ENCODE measurements around the gene MC3R.
"Not testable (repeated sequence)": the region's sequence is repeated elsewhere in the genome, so short reads cannot be mapped to it uniquely, and the experiment has no call there.

The MC3R gene

DNA sequence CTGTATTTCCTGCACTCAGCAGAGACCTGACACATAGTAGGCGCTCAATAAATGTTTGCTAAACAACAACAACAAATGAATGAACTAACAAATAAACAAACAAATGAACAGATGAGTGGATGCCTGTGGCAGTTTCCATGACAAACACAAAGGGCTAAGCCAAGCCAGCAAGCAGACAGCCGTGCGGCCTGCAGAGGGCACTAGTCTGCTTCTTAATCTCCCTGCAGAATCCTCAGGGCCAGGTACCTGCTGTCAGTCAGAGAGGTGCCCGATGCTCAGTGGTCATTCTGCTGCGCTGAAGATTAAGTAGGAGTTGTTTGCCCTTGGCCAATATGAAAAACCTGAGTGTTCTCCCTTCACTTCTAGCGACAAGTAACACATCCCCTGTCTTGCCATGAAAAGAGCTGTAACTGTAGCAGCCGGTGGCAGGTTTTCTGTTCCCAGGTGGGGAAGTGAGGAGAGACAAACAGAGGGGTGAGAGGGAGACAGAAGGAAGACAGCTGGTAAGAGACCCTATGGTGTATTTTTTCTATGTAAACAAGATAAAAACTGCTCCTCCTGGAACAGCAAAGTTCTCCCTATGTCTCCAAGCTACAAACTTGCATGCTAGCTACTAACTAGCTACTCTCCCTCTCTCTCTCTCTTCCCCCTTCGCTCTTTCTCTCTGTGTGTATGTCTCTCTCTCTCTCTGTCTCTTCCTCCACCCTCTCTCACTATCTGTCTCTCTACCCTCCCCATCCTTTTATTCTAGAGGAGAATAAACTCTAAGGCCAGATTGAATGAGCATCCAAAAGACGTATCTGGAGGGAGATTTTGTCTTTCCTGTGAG is at the start of gene MC3R:
MC3R (plus strand) TSS at position 779 of the 829 bp plus-strand sequence. CDS start 112 bp downstream, outside the sequence.
- no peak for DNase-seq (ENCODE audit: low read depth in 2 of 2, low spot score in 1 of 2)

DNA sequence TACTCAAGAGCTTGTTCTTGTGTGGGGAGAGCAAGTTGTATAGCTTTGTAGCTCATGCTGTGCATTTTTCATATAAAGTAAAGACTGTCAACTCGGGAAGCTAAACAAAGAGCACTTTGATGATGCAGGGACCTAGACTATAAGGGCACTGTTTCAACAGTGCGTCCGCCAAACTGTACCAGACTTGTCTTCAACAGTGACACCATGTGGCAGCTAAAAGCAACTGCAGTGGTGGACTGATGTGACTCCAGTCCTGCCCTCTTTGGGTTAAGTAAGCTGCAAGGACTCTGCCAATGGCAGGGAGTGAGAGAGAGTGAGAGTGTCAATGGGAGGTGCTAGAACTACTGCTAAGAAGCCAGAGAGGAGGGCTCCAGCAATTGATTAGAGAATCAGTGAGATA is 48.1 kb upstream of the MC3R start:
- no peak for DNase-seq (ENCODE audit: low read depth in 2 of 2, low spot score in 1 of 2)

DNA sequence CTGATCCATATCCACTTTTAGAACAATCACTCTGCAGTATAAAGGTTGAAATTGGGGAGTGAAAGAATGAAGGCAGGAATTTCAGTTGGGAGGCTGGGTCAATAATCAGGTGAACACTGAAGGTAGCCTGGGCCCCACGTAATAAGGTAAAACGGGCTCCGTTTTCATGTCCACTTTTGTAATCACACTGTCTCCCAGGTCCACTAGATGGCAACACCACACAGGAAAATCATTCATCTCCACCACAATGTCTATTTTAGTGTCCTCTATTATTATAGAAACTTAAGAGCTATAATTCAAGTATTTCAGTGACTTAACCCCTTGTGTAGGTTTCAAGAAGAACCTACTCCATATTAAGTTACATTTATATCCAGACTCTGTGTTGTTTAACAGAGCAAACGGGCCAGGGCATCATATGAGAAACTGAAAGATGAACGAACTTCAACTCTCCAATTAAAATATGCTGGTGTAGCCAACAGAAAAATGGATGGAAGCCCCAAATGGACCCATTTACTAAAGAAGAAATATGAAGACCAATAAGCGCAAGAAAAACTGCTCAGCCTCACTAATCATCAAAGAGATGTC is 45.9 kb upstream of the MC3R start:
- no peak for DNase-seq (ENCODE audit: low read depth in 2 of 2, low spot score in 1 of 2)

DNA sequence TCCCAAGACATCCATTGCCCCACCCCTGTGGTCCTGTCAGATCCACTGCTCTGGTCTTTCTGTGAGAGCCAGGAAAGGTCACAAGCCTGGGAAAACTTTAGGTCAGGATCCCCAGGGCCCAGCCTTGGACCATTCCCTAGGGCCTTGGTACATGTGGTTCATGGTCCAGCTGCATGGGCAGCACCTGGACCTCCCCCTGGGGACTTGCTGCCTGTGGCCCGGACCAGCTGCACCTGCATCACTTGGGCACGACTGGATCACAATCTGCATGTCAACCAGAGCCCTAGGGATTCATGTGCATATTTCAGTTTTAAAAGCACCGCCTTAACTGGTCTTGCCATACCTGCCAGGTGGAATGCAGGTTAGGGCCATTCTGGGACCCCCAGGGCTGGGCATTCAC is 44.3 kb upstream of the MC3R start:
- no peak for DNase-seq (ENCODE audit: low read depth in 2 of 2, low spot score in 1 of 2)

DNA sequence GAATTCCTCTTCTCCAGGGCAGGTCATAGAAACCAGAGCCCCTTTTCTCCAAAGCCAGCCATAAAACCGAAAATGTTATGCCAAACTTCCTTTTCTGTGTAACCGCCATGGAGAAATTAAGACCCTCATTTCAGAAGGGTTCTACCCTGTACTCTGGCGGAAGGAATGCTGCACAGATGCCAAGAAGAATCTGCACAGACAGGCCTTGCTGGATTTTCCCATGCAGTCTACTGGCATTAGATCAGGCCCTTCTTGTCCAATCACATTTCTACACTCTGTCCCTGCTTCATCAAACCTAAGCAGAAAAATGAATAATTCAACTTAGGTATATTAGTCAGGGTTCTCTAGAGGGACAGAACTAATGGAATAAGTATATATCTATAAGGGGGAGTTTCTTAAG is 43.2 kb upstream of the MC3R start:
- DNase-seq (ENCODE audit: low read depth in 2 of 2, low spot score in 1 of 2): no peak

DNA sequence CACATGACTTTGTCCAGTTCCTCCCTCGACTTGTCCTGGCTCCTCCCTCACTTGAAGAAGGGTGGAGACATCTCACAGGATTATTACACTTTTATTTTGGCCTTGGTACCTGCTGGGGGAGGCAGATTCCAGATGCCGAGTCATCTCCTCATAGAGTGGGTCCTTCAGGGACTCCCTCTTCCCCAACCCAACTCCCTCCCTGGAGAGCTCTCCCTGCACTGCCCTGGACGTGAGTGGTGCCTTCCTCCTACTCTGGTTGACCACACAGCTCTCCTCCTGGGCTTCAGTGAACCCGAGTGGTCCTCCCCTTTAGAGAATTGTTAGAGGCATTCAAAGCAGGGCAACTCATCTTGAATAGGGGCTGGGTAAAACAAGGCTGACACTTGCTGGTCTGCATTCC is 40.9 kb upstream of the MC3R start:
- no peak for DNase-seq (ENCODE audit: low read depth in 2 of 2, low spot score in 1 of 2)

DNA sequence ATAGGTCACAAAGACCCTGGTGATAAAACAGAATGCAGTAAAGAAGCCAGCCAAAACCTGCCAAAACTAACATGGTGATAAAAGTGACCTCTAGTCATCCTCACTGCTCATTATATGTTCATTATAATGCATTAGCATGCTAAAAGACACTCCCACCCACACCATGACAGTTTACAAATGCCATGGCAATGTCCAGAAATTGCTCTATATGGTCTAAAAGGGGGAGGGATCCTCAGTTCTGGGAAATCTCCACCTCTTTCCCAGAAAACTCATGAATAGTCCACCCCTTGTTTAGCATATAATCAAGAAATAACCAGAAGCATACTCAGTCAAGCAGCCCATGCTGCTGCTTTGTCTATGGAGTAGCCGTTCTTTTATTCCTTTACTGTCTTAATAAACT is 40.4 kb upstream of the MC3R start:
- no peak for DNase-seq (ENCODE audit: low read depth in 2 of 2, low spot score in 1 of 2)

DNA sequence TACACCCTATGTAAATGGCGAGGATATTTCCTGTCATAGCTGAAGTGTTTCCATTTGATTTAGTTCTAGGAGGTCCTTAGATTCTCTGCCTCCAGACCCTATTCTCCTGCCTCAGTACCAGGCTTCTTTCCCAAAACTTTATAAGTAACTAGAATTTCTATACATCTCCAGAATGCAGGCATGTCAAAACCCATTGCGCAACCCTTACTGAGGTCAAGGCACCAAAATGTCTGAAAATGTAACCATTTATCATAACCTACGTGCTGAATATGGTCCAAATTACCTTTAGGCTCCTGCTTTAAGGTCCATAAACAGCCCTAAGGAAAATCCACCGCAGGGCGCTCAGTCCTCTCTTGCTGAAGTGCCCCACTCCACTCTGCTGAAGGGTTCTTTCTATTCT is 37.5 kb upstream of the MC3R start:
- DNase-seq (ENCODE audit: low read depth in 2 of 2, low spot score in 1 of 2): no peak

DNA sequence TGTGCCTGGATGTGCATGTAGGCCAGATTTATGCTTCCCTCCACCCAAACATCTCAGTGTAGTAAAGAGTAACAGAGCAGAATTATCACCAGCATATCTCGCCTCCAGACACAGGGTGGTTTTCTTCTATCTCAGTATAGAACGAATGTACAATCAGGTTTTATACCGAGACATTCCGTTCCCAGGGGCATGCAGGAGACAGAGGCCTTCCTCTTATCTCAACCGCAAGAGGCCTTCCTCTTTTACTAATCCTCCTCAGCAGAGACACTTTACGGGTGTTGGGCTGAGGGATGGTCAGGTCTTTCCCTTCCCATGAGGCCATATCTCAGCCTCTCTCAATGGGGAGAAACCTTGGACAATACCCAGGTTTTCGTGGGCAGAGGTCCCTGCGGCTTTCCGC is 36.4 kb upstream of the MC3R start:
- DNase-seq (ENCODE audit: low read depth in 2 of 2, low spot score in 1 of 2): no peak

DNA sequence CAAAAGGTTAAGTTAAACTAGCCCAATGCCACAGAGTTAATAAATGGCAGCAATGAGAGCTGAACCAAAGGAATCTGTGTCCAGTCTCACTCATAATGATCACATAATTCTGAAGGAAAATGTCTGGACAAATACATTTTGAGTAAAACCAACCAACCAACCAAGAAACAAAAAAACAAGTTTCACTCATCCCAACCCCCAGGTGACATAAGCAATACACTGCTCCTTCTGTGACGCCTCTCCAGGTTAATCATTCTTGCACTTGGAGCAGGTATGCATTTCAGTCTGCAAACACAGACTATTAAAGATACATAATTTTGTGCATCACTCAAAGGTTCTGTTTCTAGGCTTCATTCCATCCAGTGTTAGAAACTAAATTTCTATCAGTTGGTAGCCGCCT is 35.2 kb upstream of the MC3R start:
- no peak for DNase-seq (ENCODE audit: low read depth in 2 of 2, low spot score in 1 of 2)

DNA sequence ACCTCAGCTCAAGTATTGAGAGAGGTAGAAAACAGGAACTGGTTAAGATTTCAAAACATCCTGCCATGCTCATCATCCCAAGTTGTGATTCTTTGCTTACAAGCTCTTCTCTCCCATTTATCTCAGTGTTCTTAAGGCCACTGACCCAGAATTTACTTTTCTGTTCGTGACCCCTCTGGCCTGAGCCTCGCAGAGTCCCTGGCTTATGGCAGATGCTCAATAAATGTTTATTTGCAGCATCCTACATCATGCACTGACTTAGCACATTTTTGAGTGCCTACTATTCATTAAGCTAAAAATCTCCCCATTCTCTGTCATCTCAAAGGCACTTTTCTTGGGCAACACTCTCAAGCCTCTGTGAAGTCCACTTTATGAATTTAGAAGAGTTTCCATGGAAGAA is 33.4 kb upstream of the MC3R start:
- no peak for DNase-seq (ENCODE audit: low read depth in 2 of 2, low spot score in 1 of 2)

DNA sequence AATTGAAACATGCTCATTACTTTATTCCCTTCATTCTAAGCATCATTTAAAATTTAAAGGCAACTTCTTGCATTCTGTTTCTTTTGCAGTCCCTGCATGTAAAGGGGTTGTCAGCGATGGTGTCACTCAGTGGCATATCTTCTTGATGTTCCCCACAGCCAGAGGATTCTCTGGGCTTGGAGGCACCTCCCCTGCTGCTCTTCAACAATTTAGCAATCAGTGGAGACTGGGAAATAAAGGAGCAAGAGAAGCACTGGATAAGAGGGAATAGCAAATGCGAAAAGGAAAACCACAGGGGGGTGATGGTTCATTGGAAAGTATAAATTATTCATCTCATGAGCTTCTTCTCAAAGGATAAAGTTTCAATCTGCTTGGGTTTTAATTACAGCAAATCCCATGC is 30.7 kb upstream of the MC3R start:
- DNase-seq (ENCODE audit: low read depth in 2 of 2, low spot score in 1 of 2): no peak

DNA sequence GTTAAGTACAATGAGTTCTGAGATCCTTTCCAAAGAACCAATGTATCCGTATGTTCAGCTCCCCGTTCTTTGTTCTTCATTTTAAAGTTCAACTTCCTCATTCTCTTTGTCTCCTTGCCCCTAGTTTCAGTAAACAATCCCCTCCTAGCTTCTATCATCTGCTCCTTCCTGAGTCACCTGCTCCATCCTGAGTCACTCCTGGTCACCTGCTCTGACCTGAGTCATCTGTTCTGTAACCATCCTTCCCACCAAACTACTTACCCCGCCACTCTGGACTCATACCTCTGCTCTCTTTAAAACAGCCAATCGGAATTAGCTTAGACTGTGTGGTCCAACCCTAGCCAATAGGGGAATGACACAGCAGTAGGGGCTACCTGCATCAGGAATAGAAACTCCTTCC is 27.3 kb upstream of the MC3R start:
- not testable (repeated sequence) for DNase-seq (ENCODE audit: low read depth in 2 of 2, low spot score in 1 of 2)

DNA sequence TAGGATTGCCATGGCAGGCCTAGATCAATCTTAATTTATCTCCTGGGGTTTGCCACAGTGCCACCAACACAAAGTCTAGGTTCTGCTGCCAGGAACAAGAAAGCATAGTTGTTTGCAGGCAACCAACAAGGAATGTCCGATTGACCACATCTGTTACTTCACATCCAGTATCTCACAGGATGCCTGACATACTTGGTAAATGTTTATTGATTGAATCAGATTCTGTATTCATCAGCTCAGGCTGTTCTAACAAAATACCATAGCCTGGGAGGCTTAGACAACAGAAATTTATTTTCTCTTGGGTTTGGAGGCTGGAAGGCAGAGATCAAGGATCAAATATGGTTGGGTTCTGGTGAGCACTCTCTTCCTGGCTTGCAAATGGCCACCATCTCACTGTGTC is 26.3 kb upstream of the MC3R start:
- DNase-seq (ENCODE audit: low read depth in 2 of 2, low spot score in 1 of 2): no peak

DNA sequence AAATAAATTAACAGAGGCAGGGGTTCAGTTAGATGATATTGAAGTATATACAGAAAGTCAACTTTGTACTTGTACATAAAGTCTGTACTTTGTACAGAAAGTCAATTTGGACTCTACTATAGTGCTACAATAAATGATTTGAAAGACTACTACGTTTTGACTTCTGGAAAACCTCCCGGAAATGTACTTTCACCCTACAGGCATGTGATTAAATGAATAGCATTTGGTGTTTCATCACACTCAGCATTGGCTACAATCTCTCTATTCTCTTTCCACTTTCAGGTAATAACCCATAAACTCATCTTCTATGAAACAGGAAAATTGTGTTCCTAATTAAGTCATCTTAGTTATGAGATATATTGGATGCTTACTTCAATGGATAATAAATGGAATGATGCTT is 25.6 kb upstream of the MC3R start:
- no peak for DNase-seq (ENCODE audit: low read depth in 2 of 2, low spot score in 1 of 2)

DNA sequence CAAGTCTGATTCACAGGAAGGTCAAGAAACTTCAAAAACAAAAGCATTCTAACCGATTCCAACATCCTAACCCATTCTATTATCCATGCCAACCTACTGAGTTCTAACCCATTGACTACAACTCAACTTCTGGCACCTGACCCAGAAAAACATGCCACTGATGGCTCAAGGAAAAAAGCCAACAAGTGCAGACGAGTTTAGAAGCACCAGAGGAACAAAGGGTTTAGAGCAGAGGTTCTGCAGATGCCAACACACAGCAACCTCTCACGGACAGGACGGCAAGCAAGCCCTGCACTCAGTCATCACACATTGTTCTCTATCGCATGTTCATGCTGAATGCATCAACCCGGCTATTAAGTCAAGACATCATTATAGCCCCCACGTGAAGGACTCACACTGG is 25.2 kb upstream of the MC3R start:
- no peak for DNase-seq (ENCODE audit: low read depth in 2 of 2, low spot score in 1 of 2)

DNA sequence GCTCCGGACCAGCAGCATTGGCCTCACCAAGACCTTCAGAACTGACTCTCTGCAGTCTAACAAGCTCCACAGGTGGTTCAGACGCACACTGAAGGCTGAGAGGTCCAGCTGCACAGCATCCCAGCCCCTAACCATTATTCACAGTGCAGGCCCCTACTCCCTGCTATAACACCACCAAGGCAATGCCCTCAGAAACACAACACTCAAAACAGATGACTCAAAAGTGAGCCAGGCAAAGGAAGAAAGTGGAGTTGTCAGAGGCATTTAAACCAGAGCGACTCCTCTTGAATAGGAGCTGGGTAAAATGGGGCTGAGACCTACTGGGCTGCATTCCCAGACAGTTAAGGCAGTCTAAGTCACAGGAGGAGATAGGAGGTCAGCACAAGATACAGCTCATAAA is 20.5 kb upstream of the MC3R start:
- DNase-seq (ENCODE audit: low read depth in 2 of 2, low spot score in 1 of 2): no peak

DNA sequence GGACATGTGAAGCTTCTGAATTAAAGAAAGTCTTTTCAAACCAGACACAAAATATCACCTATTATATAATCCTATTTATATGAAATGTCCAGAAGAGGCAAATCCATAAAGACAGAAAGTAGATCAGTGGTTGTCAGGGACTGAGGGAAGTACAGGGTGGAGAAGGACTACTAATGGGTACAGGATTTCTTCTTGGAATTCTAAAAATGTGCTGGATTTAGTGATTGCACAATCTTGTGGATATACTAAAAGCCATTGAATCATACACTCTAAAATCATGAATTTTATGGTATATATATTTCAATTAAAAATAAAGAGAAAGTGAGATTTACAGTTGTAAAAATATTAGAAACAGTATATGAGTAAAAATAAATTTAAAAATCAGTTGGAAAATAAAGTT is 18.7 kb upstream of the MC3R start:
- no peak for DNase-seq (ENCODE audit: low read depth in 2 of 2, low spot score in 1 of 2)

DNA sequence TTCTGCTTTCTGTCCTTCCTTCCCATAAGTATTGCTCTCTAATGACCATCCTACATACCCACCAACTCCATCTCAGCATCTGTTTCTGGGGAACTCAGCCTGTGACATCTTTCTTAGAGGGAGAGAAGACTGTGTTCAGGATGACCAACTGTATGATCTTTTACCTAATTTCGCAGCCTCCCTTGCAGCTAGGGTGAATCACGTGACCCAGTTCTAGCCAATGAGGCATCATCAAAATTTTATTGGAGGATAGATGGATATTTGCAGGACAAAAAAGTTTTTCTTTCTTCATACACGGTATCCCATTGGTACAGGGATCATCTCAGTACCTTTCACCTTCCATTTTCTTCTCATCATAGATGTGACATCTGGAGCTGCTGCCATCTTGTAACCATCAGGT is 14.4 kb upstream of the MC3R start:
- DNase-seq (ENCODE audit: low read depth in 2 of 2, low spot score in 1 of 2): no peak

DNA sequence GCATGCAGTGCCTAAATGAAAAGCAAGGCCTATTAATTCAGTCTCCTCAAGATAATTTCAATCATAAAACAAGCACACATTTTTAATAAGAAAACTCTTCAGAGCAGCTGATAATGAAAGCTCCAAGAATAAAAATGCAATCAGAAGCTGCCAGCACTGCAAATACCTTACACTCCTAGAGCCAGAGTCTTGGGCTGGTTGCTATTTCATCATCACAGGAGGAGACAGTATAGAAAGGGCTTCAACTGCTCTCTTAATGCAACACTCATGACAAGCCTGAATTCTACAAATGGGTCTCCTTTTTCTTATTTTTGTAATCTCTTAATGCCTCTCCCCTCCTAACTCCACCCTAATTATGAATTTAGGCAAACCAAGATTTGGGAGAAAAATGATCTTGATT is 11.2 kb upstream of the MC3R start:
- no peak for DNase-seq (ENCODE audit: low read depth in 2 of 2, low spot score in 1 of 2)

DNA sequence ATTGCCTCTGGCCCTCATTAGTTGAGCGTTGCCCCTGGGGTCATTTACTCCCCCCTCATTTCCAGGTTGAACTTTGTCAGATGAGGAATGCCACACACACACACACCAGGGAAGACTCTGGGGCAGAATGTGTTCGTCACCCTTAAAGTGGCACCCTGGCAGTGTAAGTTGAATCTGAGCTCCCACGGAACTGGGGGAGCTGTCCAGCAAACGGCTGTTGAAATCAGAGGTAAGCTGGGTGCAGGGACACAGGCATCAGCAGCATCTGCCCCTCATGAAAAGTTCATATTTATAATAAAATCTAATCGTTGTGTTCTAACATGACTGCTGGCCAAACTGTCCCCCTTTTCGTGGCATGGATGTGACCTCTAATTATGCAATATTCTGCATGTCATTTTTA is 4.3 kb upstream of the MC3R start:
- no peak for DNase-seq (ENCODE audit: low read depth in 2 of 2, low spot score in 1 of 2)

DNA sequence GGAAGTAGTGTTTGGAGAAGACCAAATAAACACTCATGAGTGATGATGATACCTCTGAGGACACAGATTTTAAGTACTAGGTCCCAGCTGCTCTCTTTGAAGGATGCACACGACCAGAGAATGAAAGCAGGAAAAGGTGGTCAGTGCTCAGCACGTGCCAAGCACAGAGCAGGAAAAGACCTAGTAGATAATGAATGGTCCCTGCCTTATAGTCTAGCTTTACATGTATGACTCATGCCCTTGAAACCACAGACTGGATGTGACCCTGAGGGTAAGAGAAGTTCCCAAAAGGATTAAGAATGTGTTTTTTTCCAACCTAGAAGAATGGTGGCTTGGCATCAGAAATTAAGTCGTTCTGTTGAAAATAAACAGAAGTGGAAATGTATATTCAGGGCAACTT is 2.8 kb upstream of the MC3R start:
- no peak for DNase-seq (ENCODE audit: low read depth in 2 of 2, low spot score in 1 of 2)
